Right hindlimb (tissue), 1 donor: Measurements from ENCODE around the gene NCCRP1.

Experiments
- DNase-seq: peaks from one replicate; pipeline ENCODE4 v3.0.0-alpha.2; 2018

NCCRP1 gene

DNA sequence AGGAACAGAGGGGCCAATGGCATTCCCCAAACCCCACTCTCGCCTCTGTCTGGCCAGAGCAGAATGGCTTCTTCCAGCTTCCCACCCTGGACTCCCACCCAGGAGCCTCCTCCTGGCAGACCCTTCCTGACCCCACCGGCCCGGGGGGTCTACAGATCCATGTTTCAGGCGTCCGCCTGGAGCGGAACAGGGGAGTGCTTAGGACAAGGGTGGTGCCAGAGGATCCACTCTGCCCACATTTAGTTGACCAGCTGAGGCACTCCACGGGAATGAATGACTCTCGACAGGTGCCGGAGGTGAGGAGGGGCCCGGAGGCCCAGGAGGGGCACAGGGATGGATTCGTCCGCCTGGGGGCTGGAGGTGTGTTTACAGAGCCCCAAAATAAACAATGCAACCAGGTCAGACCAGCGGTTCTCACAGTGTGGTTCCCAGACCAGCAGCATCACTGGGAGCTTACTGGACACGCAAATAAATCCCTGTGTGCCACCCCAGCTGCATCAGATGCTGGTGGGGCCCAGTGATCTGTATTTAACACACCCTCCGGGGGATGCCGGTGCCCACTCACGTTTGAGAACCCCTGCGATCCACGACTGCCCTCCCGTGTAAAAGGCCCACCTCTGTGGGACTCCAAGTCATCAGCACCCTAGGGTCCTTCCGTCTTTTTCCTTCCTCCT, 15.1 kb upstream of the NCCRP1 start:
- no peak for DNase-seq

DNA sequence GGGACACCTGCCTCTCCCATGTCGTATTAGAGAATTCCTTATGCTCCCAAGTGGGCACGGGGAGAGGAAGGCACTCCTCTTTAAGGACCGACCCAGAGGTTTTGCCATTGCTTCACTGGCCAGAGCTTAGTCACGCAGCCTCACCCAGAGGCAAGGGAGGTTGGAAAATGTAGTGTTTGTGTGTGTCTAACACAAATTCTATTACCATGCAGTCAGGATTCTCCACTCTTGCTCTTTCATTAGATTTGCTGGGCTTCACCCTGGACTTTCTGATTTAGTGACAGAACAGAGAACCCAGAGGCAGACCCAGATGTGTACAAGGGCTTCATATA, 14.6 kb upstream of the NCCRP1 start:
- no peak for DNase-seq

DNA sequence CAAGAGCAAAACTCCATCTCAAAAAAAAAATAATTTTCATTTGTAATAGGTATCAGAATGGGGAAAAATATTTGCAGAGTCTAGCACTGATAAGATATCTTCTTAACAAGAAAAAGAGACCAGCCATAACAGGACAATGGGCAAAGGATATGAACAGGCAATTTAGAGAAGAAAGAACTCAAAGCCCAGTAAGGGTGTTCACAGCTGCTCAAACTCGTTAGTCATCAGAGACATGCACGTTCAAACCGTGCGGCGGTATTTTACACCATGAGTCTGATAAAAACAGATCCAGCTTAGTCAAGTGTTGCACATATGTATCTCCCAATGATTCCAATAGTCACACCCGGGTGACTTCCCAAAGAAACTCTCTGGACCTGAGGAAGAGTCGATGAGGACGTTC, 13.7 kb upstream of the NCCRP1 start:
- DNase-seq = no peak

DNA sequence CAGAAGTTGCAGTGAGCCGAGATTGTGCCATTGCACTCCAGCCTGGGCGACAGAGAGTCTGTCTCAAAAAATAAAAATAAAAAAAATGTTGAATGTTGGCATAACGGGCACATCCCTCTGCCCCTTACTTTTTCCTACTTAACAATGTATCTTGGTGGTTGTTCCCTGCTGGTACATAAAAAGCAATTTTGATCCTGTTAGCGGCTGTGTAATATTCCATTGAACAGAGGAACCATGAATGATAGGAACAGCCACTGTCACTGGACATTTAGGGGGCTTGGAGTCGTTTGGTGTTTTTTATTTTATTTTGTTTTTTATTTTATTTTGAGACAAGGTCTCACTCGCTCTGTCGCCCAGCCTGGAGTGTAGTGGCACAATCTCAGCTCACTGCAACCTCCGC, 10.4 kb upstream of the NCCRP1 start:
- DNase-seq = no peak

DNA sequence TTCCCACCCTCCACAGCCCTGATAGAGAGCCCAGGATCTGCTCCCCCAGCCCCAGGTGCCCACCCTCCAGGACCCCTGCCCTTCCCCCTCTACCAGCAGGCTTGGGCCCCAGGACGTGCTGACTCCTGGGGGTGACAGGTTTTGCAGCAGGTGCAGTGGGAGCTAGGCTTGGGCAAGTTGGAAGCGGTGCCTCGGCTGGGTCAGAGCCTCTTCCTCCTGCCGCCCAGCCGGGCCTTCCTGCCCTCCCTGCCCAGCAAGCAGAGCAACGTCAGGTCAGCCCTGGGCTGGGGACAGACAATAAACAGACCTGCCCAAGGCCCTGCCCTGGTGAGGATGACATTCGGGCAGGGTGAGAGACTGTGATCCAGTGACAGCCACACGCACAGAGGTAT, 9.2 kb upstream of the NCCRP1 start:
- no peak for DNase-seq

DNA sequence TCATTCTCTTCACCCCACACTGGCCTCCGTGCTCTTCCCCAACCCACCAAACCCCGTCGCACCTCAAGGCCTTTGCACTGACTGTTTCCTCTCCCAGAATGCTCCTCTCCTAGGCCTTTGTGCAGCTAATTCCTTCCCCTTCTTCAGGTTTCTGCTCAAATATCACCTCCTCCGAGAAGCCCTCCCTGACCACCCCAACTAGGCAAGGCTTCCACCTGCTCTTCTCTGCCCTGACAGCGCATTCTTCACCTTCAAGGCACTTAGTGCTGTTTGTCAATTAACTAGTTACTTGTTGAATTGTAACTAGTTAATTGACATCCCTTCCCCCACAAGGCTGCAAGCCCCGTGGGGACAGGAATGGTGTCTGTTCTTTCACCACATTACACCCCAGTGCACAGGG, 7.8 kb upstream of the NCCRP1 start:
- no peak for DNase-seq

DNA sequence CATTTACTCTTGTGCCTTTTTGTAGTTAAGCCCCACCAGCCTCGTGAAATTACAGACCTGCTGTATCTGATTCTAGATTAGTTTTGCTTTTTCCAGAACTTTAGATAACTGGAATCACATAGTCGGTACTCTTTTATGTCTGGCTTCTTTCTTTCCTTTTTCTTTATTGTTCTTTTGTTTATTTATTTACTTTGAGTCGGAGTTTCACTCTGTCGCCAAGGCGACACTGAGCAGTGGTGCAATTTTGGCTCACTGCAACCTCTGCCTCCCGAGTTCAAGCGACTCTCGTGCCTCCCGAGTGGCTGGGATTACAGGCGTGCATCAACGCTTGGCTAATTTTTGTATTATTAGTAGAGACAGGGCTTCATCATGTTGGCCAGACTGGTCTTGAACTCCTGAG, 6.0 kb upstream of the NCCRP1 start:
- DNase-seq = no peak

DNA sequence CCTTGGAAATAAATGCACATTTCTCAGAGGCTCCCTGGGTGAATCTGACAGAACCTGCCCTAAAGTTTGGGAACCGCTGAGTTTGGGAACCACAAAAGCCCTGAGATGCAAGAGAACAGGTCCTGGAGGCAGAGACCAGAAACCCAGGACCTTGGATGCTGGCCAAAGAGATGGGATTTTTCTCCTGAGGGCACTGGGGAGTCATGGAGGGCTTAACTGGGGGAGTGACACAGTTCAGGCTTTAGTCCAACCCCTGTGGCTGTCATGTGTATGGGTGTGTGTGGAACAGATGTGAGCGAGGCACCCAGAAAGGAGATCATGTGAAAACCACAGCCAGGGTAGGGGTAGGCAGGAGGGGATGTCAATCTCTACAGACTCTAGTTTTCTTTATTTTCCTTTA, 3.9 kb upstream of the NCCRP1 start:
- DNase-seq = no peak

DNA sequence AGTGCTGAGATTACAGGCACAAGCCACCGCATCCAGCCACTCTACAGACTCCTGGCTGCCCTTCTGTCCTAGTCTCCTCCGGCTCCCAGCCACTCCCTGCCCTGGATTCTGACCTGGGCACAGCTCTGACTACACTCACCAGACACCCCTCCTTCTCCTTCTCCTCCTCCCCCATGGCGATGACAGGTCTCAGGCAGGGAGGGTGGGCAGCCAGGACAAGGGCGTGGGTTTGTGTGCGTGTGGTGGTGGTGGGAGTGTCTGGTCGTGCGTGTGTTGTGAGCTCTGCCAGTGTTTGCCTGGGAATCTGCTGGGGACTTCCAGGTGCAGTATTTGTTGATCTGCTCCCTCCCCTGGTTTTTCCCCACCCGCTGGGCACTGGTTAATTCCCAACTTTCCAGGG, 3.0 kb upstream of the NCCRP1 start:
- no peak for DNase-seq

DNA sequence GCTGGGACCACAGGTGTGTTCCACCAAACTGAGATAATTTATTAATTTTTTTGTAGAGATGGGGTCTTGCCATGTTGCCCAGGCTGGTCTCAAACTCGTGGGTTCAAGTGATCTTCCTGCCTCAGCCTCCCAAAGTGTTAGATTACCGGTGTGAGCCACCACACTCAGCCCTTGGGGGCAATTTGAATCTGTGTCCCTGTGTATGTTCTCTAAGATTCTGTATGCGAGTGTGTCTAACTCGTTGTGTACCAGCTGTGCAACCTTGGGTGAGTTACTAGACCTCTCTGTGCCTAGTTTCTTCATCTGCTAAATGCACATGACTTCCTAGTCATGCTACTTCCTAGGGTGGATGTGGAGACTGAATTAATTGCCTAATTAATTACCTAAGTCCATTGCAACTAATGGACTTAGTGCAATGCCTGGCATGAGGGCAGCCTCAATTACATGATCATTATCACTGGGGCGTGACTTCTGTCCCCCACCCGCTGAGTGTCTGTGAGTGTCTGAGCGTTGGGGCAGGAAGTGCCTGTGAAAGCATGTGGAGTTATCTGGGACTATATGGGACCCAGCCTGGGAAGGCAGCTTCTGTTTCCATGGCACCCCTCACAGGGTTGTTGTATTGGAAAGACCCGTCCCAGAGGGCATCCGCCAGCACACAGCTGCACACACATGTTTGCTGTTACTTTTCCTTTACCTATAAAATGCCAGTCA, 1.8 kb upstream of the NCCRP1 start:
- no peak for DNase-seq

DNA sequence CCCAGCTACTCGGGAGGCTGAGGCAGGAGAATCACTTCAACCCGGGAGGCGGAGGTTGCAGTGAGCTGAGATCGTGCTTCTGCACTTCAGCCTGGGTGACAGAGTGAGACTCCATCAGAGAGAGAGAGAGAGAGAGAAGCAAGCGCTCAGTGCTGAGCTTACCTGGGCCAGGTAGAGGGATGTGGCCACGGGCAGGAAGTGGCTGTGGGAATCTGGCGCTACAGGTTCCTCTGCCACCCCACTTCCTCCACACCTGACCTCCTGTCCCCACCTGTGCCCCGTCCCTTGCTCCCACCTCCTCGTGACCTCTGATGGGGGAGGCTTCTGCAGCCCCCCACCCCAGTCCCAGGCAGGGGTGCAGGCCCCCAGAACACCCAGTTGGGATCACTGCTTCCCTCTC, 1.0 kb upstream of the NCCRP1 start:
- no peak for DNase-seq

DNA sequence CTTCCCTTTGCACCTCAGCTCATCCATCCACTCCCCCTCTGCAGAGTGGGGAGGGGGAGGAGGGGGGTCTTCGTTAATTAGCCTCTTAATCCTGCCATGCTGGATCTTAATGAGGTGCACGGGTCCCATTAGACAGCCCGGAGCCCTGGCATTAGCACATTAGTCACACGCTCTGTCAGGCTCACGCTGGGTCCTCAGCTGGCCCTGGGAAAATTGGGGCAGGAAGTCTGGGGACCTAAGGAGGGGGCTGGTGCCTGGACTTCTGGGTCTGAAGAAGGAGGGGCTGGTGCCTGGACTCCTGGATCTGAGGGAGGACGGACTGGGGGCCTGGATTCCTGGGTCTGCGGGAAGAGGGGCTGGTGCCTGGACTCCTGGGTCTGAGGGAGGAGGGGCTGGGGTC, 444 bp upstream of the NCCRP1 start:
- DNase-seq = no peak

DNA sequence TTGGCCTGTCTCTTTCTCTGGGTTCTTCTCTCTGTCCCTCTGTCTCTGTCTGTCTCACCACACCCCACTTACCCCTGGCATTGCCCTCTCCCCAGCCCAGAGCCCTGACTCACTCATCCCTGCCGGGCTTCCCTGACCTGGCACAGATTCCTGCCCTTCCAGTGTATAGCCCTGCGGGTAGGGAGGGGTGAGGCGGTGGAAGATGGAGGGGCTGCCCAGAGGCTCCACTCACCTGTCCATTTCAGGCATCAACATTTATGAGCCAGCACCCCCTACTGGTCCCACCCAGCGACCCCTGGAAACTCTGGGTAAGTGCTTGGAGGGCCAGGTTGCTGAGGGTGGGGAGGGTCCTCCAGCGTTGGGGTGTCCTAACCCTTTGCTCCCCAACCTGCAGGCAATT, 1.0 kb downstream of the NCCRP1 start:
- DNase-seq = no peak

DNA sequence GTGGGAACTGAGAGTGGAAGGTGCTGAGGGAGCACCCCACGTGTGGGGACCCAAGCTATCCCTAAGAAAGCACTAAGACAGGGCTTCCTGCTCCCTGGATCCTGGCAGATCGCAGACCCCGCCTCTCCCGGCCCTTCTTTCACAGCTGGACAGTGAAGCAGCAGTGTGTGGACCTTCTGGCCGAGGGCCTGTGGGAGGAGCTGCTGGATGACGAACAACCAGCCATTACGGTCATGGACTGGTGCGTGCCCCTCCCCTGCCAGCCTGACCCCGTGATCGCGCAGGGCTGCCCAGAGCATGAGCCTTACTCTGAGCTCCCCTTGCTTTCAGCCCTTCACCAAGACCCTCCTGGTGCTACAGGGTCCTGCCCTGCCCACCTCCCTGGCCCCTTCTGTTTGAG, 2.3 kb downstream of the NCCRP1 start:
- DNase-seq = peak; percentile 61

DNA sequence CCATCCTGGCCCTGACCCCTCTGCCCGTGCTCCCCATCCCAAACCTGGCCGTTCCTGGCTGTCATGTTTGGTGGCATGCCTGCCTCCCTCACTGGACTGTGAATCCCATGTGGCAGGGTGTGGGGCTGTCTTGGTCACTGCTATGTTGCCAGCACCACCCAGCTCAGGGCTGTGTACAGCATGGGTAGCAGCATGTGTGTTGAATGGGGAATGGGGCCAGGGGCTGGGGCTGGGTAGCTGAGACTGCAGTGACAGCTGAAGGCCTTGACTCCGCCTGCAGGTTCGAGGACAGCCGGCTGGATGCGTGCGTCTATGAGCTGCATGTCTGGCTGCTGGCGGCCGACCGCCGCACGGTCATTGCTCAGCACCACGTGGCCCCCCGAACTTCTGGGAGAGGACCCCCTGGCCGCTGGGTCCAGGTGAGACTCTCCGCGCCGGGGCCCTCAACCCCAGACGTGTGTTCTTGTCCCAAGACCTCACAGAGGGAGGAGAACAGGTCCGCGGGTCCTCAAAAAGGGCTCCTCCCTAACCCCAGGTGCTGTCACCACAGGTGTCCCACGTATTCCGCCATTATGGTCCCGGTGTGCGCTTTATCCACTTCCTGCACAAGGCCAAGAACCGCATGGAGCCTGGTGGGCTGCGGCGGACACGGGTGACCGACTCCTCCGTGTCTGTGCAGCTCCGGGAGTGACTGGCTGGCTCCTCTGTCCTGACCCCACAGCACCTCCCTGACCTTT, 3.5 kb downstream of the NCCRP1 start:
- DNase-seq = no peak

DNA sequence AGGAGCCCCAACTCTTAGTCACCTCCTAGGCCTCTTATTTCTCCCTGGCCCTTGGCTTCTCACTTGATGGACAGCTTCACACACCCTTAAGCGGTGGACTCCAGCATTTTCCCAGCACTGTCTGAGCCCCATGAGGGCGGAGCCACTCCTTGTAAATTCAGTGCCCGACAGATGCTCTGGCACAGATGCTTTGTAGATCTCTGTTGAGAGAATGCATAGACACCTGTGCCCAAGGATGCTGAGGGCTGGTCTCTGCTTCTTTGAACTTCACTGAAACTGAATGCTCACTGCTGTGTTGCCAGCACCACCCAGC, 4.0 kb downstream of the NCCRP1 start:
- DNase-seq = no peak

DNA sequence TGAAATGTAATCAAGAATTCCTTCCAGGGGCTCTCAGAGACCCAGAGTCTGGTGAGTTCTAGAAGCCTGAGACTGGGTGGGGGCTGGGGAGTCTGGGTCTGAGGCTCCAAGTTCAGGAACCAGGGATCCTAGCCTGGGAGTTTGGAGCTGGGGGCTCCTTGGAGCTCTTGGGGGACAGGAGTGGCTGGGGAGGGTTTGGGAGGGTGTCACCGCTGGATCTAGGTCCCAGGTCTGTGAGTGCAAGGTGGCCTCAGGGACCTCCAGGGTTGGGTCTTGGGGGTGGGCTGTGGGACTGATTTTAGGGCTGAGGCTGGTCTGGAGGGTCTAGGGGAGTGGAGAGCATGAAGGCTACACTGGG, 6.2 kb downstream of the NCCRP1 start:
- DNase-seq = no peak

DNA sequence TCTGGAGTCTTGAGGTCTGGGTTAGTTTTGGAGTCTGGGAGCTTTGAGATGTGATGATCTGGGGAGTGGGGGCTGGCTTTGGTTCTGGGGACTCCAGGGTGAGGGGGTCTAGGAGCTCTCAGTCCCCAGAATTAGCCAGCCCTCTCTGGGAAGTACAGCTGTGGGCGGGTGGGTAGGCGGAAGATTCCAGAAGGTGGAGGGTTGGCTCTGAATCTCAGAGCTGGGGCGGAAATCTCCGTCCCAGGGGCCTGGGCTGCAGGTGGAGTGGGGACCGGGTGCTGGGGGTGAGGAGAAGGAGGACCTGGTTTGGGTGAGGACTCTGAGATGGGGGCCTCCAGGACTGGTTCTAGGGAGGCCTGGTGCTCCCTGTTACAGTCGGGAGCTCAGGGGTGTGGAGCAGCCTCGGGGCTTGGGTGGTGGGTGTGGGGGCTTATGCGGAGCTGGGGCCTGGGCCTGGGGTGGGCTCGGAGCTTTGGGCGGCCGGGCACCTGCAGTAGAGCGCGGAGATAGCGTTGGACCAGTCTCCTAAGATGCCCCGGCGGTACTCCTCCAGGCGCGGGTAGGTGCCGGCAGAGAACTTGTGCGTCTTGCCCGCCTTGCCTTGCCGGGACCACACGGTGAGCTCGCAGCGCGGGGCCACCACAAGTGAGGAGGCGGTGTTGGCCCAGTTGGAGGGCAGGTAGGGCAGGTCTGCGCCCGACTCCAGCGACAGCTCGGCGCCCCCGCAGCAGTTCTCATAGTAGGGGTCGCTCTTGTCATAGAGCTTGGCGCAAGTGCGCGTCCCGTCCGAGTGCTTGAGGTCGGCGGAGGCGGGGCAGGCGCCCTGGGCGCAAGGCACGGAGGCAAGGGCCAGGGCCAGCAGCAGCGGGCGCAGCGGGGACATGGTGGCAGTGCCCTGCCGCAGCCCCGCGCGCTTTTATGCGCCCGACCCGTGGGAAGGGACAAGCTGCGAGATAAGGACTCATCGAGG, 6.9 kb downstream of the NCCRP1 start, which contains the start of gene SYCN:
SYCN (minus strand) TSS at position 892 of the 970 bp plus-strand sequence; CDS start at position 883, 9 bp downstream.
- DNase-seq = no peak

DNA sequence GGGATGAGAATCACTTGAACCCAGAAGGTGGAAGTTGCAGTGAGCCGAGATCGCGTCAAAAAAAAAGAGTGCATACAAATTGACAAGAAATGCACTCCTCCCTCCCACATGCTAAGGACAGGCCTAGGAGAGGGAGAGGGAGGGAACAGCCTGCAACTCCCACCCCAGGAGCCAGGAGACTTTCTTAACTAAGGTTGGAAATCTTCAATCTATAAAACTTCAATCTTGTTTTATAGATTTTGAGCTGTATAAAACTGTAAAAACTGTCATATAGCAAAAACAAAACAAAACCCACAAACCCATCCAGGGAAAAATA, 8.6 kb downstream of the NCCRP1 start:
- DNase-seq = no peak

DNA sequence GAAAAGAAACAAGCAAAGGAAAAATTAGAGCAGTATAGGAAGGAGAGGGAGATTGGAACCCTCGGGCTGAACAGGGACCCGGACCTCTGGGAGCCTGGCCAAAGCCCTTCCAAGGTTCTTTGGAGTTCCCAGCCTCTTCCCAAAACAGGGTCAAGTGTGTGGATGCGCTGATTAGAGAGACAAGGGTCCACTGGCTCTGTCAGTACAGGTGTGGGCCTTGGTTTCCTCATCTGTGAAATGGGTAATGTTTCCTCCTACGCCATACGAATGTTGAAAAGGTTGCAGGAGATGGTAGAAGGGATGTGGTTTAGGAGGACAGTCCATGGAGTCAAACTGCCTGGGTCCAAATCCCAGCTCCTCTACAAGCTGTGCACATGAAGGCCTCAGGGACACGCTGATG, 9.4 kb downstream of the NCCRP1 start:
- DNase-seq = no peak

DNA sequence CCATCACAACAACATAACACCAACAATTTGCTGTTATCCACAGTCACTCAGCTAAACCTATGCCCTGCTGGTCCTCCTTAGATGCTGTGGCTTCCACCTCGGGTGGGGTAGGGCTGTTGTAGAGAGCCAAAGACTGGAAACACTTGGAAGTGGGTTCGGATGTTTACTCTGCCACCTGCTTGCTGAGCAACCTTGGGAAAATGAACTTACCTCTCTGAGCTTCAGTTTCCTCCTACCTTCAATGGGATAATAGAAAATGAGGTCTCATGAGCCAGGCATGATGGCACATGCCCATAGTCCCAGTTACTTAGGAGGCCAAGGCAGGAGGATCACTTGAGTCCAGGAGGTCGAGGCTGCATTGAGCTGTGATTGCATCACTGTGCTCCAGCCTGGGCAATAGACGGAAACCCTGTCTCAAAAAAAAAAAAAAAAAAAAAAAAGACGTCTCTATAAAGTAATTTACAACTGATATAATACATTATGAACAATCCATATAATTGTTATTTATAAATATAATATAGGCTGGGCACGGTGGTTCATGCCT, 10.6 kb downstream of the NCCRP1 start:
- no peak for DNase-seq

DNA sequence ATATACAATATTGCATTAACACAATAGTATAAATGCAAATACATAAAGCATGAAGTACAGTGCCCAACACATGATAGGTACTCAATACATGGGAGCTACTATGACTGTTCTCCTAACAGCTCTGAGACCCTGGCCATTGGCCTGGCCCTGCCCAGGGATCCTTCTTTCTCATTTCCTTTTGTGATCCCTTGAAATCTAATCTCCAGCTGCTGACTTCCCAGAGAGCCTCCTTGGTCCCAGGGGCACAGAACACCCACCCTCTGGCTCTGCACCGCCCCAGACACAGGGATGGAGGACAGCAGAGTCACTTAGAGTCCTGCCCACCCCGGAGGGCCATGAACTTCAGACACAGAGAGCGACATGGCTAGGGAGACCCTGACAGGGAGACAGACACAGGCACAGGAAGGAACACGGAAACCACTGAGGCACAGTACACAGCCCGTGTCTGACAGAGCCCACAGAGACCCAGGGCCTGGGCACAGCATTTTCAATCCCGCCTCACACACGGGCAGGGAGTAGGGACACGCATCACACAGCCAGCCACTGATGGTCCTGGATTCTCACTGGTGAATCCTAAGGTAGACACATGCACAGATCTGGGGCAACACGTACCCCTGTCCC, 11.5 kb downstream of the NCCRP1 start:
- no peak for DNase-seq

DNA sequence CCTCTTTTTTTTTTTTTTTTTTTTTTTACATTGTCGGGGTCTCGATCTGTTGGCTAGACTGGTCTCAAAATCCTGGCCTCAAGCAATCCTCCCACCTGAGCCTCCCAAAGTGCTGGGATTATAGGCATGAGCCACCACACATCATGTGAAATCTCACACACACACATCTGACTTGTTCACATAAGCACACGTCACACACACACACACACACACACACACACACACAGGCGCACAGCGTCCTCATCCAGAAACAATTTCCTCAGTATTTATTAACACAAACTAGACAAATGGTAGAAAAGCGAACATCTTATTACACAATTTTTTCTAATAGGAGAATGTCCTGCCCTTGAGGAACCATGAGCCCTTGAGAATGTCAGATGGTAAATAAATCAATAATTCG, 12.4 kb downstream of the NCCRP1 start:
- DNase-seq = no peak
